Glomerular visceral epithelial cell (primary cell): ENCODE data around the gene LTB.

Experiments
- DNase-seq: peaks from one replicate; pipeline ENCODE4 v3.0.0-alpha.2; 2016; ENCODE audit errors: extremely low spot score

The LTB gene

DNA sequence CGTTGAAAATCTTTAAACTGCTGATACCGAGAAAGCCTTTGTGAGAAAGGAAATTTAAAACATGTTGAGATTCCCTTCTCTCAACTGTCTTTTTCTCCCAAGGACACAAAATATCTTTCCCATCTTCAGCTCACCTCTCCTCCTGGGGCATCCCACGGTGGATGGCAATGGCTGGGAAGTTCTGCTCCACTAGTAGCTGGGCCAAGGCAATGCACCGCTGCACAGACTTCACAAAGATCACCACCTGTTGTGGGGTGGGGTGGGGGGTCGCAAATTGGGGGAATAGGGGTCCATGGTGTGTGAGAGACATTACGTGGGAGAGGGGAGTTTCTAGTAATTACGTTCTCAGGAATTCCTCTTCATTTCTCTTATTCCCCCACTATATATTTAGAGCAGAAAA is 51.1 kb downstream of the LTB start:
- no peak for DNase-seq

DNA sequence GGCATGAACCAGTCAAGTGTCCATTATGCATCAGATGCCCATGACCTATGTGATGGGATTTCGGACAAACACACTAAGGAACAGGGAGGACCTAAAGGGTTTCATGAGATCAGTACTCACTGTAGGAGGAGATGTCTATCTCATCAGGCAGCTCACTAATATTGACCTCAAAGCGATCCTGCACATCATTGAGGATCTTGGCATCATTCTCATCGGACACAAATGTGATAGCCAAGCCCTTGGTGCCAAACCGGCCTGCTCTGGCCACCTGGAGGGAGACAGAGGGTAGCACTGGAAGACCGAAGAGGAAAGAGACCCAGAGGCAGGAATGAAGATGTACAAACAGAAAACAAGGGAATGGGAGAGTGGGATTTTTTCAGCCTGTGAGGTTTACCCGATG is 51.6 kb downstream of the LTB start:
- DNase-seq, result no peak
